NCI-H1694 (cell line): ENCODE data around the gene NFIX.
"Not testable (repeated sequence)": the region's sequence is repeated elsewhere in the genome, so short reads cannot be mapped to it uniquely, and the experiment has no call there.

Experiments used
- DNase-seq: peaks from one replicate; lab custom pipeline; 2025; lab: John Stamatoyannopoulos, UW

The NFIX gene

GRCh38 chr19:12994701-12995595 is at the start of gene NFIX:
Gene NFIX (plus strand): TSS chr19:12995475. CDS start chr19:12995838, 363 bp downstream.
- no peak for DNase-seq

- DNase-seq, result peak; percentile 81
Measured at GRCh38 chr19:12945479-12946091, 49.7 kb upstream of the NFIX start, which contains the start of gene RAD23A. Gene RAD23A (plus strand): TSS chr19:12945862. CDS start chr19:12945949, 87 bp downstream.

- no peak for DNase-seq
Measured at GRCh38 chr19:12946092-12946721, 49.1 kb upstream of the NFIX start.

- DNase-seq, result no peak
Measured at GRCh38 chr19:12946731-12947496, 48.4 kb upstream of the NFIX start.

GRCh38 chr19:12947702-12948611 is 47.3 kb upstream of the NFIX start:
- no peak for DNase-seq

DNA sequence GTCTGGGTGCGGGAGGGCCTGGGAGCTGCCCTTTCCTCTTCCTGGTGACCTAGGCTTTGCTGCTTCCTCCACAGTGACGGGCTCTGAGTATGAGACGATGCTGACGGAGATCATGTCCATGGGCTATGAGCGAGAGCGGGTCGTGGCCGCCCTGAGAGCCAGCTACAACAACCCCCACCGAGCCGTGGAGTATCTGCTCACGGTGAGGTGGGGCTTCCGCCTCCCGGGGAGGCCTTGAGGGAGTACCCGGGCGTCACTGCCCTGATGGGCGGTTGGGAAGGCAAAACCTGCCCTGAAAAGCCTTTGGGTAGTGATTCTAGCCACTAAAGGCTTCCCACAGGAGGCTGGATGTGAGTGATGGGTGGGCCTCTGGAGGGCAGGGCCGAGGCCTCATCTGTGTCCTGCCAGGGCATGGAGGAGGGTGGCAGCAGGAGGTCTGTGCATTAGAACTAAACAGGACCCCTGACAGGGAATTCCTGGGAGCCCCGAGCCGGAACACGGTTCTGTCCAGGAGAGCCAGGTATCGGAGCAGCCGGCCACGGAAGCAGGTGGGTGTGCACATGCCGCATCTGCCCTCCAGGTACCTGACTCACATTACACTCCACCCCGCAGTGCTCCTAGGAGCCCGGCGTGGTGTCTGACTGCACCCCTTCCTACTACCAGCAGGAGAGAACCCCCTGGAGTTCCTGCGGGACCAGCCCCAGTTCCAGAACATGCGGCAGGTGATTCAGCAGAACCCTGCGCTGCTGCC is 46.5 kb upstream of the NFIX start:
- DNase-seq, result no peak

GRCh38 chr19:12949363-12950283 is 45.7 kb upstream of the NFIX start:
- no peak for DNase-seq

GRCh38 chr19:12952050-12952449 is 43.2 kb upstream of the NFIX start:
- DNase-seq, result not testable (repeated sequence)

- DNase-seq, result no peak
Measured at GRCh38 chr19:12952488-12953137, 42.7 kb upstream of the NFIX start.

DNA sequence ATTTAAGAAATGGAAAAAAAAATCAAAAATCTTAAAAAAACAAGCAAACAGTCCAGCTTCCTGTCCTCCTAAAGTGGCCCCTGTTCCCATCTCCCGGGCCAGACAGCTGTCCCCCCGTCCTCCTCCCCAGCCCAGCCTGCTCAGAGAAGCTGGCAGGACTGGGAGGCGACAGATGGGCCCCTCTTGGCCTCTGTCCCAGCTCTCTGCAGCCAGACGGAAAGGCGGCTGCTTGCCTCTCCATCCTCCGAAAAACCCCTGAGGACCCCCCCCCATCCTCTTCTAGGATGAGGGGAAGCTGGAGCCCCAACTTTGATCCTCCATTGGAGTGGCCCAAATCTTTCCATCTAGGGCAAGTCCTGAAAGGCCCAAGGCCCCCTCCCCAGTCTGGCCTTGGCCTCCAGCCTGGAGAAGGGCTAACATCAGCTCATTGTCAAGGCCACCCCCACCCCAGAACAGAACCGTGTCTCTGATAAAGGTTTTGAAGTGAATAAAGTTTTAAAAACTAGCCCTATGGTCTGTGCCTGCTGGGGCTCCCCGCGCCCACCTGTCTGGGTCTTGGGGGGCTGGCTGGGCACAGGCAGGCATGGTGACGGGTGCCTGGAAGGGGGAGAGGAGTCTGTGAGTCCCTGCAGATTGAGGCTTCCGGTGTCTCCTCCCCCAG is 42.0 kb upstream of the NFIX start:
- peak; percentile 83 for DNase-seq

GRCh38 chr19:12953799-12954611 is 41.3 kb upstream of the NFIX start:
- peak; percentile 85 for DNase-seq

- no peak for DNase-seq
Measured at GRCh38 chr19:12954612-12954962, 40.7 kb upstream of the NFIX start.

- DNase-seq, result not testable (repeated sequence)
Measured at GRCh38 chr19:12955575-12955974, 39.7 kb upstream of the NFIX start.

DNA sequence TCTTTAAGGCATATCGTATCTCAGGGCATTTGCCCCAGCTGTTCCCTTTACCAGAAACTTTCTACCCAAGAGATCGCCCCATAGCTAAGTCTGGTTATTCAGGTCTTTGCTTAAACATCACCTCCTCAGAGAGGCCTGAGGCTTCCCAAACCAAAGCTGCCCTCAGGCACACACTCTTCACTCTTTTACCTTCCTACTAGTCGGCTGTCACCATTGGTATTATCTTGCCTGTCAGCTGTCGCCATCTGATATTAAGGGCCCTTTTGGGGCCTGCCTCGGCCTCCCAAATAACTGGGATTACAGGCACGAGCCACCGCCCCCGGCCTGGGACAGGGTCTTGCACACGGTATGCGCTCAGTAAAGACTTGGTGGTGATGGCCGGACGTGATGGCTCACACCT is 39.3 kb upstream of the NFIX start:
- DNase-seq, result no peak

DNA sequence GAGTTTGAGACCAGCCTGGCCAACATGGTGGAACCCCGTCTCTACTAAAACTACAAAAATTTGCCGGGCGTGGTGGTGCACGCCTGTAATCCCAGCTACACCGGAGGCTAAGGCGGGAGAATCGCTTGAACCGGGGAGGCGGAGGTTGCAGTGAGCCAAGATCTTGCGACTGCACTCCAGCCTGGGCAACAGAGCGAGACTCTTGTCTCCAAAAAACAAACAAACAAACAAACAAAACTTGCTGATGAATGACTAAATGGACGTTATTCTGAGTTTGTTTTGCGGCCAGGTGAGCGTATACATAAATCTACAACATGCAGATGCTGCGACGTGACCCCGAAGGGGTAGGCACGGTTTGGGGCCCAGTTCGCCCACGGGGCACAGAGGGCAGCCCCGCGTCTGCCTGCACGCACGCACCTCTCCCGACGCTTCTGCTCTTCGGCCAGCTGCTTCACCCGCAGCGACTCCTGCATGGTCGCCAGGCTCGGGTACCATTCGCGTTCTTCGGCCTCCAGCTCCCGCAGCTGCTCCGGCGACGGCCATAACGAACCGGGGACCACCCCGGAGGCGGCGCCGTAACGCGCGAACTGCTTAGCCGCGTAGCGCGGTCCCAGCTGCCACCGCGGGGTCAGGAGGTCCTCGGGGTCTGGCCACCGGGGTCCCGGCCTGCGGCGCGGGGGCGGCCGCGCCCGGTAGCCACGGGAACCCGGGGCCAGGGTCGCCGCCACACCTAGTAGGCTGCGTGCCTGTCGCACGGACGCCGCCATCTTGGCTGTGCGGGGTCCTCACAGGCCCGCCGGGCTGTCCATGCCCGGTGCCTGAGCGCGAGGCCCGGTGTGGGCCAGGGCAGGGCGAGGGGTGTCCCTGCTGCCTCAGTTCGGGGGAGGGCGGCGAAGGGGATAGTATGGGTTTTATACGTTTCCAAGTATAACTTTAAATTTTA is 38.6 kb upstream of the NFIX start, which contains the start of gene GADD45GIP1:
GADD45GIP1 (minus strand) TSS at position 778 of the 943 bp plus-strand sequence; CDS start at position 767, 11 bp downstream.
- DNase-seq, result no peak
